ENCODE measurements around the gene FMN1.

The FMN1 gene

GRCh38 chr15:32878342-32878741, 316.2 kb downstream of the FMN1 start:
- DNase-seq, result no peak

GRCh38 chr15:32877252-32878019, 317.1 kb downstream of the FMN1 start:
- no peak for DNase-seq

- no peak for DNase-seq
Observed at GRCh38 chr15:32873284-32874114, 321.0 kb downstream of the FMN1 start.

- no peak for DNase-seq
Observed at GRCh38 chr15:32872621-32873283, 321.8 kb downstream of the FMN1 start.

GRCh38 chr15:32871883-32872282, 322.6 kb downstream of the FMN1 start:
- no peak for DNase-seq

- DNase-seq, result no peak
Observed at GRCh38 chr15:32870240-32871033, 324.1 kb downstream of the FMN1 start.

GRCh38 chr15:32869776-32870175, 324.7 kb downstream of the FMN1 start:
- no peak for DNase-seq

- no peak for DNase-seq
Observed at GRCh38 chr15:32867313-32867626, 327.2 kb downstream of the FMN1 start.

- DNase-seq, result no peak
Observed at GRCh38 chr15:32866454-32867312, 327.8 kb downstream of the FMN1 start.

- DNase-seq, result no peak
Observed at GRCh38 chr15:32864841-32865240, 329.7 kb downstream of the FMN1 start.

GRCh38 chr15:32864051-32864450, 330.5 kb downstream of the FMN1 start:
- no peak for DNase-seq

GRCh38 chr15:32861761-32862160, 332.8 kb downstream of the FMN1 start:
- DNase-seq, result no peak

GRCh38 chr15:32861174-32861573, 333.3 kb downstream of the FMN1 start:
- no peak for DNase-seq

- no peak for DNase-seq
Observed at GRCh38 chr15:32859996-32860395, 334.5 kb downstream of the FMN1 start.

GRCh38 chr15:32859251-32859650, 335.3 kb downstream of the FMN1 start:
- no peak for DNase-seq

- no peak for DNase-seq
Observed at GRCh38 chr15:32857732-32858131, 336.8 kb downstream of the FMN1 start.

- no peak for DNase-seq
Observed at GRCh38 chr15:32856753-32857152, 337.8 kb downstream of the FMN1 start.

GRCh38 chr15:32855942-32856341, 338.6 kb downstream of the FMN1 start:
- no peak for DNase-seq

- no peak for DNase-seq
Observed at GRCh38 chr15:32853592-32853991, 340.9 kb downstream of the FMN1 start.

- no peak for DNase-seq
Observed at GRCh38 chr15:32852771-32853170, 341.7 kb downstream of the FMN1 start.

GRCh38 chr15:32852017-32852416, 342.5 kb downstream of the FMN1 start:
- DNase-seq, result no peak

GRCh38 chr15:32851572-32851971, 342.9 kb downstream of the FMN1 start:
- DNase-seq, result no peak

Data from NCI-H2029 treated with DMSO at 0.1 percent for 48 hours (cell line).